Adipose tissue (tissue), 3 donors: Measurements from ENCODE around the gene PRRG3. TPM values are rescaled to one million over a fixed set of nuclear protein-coding genes. Genes with fewer than 3 reads are reported as not detected.

Experiments
- H3K27ac ChIP-seq: one replicate; pipeline ENCODE4 v1.5.1; 2013; ENCODE audit warnings: low read depth, low read length
- WGBS, 3 donors: extraction: QIAGEN DNeasy Blood & Tissue Kit; methylation state at CpG; one replicate each; pipeline ENCODE4 v1.1.7; 2013; 5-methylcytosine and 5-hydroxymethylcytosine counted together
- polyA plus RNA-seq, 3 donors: library from polyadenylated mRNA; stranded (reverse); fragments of 200-250 nt; gene quantifications; one replicate each; pipeline ENCODE4 v1.2.3, GENCODE V29; 2013
- donor health status: healthy with polysubstance abuse.
- donor health status: Bipolar disorder and iron deficiency.
- donor health status: healthy.

The PRRG3 gene
- polyA plus RNA-seq, 3 donors = 0.03 to 0.45 (median 0.07) TPM

DNA sequence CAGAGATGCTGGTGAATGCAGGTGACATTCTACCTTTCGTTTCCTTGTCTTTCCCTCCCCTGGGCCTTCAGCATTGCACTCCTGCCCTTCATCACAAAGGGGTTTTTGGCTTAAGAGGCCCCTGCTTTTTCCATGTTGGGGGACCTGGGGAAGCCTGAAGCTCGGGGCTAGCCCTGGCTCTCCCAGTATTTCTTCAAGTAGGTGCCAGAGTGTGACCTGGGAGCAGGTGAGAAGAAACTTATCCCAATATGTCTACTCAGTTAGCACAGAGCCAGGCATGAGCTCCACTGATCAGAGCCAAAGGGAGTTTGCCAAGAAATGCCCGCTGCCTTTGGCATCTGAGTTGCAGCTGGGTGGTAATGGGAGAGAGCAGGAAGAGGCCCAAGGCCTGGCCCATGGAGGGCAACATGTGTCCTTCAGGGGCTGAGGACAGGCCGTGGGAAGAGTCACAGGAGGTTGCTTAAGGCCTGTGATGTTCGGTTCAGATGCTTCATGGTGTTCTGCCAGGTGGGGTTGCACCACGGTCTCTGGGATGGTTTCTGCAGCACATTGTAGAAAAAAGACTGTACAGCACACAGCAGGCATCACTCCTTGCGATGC is 7.6 kb downstream of the PRRG3 start:
- no peak overlapping the region for H3K27ac ChIP-seq
- WGBS, 3 donors = 56 to 73% (median 57%) methylated on average over 7 of the region's 7 CpGs

DNA sequence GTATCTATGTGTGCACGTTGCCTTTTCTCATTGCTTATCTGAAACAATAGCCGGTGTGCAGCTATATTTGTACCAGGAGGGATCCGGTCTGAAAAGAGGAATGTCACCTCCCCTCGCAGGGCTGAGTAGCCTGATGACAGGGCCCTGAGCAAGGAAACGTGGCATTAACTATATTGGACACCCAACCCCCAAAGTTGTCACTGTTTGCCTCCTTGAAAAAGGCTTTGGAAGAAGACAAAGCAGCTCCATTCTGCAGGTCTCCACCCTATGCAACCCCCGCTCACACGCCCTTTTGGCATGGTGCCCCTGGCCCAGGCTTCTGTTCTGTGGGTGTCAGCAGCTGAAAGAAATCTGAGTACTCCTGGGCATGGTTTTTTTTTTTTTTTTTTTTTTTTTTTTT is 8.2 kb downstream of the PRRG3 start:
- H3K27ac ChIP-seq = no peak overlapping the region
- WGBS, 3 donors = 10 to 39% (median 31%) methylated on average over 6 to 7 of the region's 7 CpGs

DNA sequence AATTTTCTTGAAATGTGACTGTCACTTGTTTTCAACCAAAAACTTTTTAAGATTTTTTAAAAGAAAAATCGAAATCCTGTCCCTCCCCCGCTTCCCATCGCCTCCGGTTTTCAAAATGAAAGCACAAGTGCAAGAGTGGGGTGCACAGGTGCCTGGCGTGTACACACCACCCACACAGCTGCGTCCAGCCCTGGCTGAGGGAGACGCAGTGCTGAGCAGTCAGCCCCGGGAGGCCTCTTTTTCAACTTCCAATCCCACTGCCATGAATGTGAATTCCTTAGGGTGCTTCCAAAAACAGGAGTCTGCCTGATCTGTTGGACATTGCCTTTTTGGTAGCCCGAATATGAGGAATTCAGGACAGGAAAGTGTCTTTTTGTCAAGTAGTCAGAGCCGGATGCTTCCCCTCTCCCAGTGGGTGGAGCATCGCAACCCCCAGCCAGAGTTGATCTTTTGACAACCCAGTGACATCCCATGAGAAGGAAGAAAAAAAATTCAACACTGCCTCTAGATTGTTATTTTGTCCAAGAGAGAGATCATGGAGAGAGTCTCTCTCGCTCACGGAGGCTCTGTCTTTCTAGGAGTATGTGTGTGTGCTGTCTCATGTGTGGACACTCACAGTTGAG is 8.9 kb downstream of the PRRG3 start:
- 41 to 50% (median 48%) methylated on average over 10 to 13 of the region's 13 CpGs for WGBS, 3 donors
- no peak overlapping the region for H3K27ac ChIP-seq

DNA sequence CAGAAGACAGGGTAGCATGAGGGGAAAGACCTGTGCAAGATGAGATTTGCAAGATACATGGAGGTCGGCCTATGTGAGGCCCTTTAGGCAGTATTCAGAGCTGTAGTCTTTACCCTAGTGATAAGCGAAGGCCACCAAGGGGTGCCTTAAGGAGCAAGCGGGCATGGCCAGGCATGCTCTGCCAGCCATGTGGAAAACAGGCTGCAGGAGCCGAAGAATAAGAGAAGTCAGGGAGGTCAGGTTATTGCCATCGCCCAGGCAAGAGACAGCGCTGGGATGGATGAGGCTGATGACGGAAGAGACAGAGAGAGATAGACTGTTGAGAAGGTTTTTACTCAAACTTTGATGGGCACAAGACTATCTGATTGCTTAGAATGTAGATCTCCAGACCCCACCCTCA is 13.6 kb downstream of the PRRG3 start:
- no peak overlapping the region for H3K27ac ChIP-seq
- 82 to 89% (median 87%) methylated on average over 7 of the region's 7 CpGs for WGBS, 3 donors

DNA sequence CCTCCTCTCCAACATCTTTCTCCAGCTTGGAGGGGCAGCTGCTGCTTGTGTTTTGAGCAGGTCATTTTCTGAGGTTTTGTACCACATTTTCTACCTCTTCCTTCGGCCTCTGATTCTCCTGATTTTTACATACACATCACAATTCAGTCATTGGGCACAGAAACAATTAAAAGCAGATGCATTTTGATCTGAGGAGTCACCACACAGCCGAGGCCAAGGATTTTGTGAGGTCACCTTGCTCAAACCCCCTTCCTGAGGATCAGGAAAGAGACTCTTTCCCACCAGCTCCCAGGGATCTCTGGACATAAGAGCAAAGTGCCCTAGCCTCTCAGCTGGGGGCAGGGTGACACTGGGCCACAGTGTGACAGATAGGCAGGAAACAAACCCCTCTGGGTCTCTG is 15.2 kb downstream of the PRRG3 start:
- H3K27ac ChIP-seq = no peak overlapping the region
- WGBS, 3 donors = 51 to 72% (median 62%) methylated on average over 2 of the region's 2 CpGs

DNA sequence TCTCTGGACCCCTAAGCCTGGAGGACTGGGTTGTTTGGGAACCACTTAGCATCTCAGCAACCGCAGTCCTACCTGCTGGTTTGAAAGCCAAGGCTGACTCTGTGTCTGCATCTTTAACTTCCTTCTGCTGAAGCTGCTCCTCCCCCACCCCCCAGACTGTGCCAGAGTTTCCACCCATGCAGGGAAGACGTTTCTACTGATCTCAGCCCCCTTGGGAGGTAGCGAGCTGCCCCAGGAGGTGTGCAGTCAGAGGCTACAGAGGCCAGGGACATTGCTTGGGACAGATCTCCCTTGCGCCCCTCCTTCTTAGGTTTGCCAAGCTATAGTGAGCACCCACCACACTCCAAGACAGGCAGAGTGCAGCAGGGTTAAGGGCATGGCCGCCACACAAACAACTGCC is 15.9 kb downstream of the PRRG3 start:
- H3K27ac ChIP-seq = no peak overlapping the region
- WGBS, 3 donors = 37 to 57% (median 47%) methylated on average over 4 to 5 of the region's 5 CpGs

DNA sequence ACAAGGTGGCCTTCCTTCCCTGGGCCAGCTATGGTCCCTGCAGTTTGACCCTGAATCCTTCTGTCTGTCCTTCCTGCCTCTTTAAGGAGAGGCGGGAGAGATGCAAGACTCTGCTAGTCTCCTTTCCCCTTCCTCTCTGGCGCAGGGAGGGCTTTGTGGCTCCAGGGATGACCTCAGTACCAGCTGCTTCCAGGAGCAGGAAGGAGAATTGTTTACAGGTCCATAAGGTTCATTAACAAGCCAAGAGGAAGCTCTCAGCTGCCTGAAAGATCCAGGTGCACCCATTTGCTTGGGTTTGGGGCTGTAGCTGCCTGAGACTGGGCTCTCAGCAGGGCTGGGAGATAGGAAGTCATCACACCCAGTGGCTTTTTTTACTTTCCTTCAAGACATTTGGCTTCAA is 16.5 kb downstream of the PRRG3 start:
- H3K27ac ChIP-seq = no peak overlapping the region
- WGBS, 3 donors = 10 to 26% (median 20%) methylated on average over 1 to 2 of the region's 2 CpGs

DNA sequence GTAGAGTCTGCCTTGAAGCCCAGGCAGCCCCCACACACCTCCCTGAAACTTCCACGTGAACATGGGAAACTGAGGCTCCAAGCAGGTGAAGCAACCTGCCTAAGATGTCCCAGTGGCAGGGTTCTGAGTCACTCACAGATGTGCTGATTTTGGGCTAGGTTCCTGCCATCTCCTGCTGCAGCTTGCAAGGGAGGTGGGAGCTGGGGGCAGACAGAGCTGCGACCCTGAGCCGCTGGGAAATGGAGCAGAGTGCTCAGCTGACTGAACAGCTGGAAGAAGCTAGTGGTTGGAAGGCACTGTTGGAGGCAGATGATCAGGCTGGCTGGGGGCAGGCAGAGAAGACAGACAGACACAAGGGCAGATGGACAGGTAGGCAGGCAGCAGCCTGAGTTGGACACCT is 17.0 kb downstream of the PRRG3 start:
- 44 to 56% (median 46%) methylated on average over 3 of the region's 3 CpGs for WGBS, 3 donors
- H3K27ac ChIP-seq = no peak overlapping the region

DNA sequence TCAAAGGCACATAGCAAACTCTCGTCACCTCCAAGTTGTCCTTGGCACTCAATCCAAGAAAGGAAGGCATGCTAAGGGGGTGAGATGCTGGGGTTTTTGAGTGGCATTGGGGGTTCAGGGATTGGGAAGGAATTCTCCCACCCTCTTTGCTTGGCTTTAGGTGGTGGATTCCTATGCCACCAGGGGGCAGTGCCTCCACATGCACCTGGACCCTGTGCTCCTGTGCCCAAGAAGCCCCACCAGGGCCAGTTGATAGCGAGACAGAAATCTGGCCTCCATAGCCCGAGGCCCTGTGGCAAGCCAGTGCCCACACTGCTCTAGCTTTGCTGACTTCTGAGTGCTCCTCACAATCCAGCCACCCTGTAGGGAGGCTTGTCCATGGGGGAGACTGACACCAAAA is 18.6 kb downstream of the PRRG3 start:
- WGBS, 3 donors = 53 to 64% (median 63%) methylated on average over 3 of the region's 3 CpGs
- no peak overlapping the region for H3K27ac ChIP-seq

DNA sequence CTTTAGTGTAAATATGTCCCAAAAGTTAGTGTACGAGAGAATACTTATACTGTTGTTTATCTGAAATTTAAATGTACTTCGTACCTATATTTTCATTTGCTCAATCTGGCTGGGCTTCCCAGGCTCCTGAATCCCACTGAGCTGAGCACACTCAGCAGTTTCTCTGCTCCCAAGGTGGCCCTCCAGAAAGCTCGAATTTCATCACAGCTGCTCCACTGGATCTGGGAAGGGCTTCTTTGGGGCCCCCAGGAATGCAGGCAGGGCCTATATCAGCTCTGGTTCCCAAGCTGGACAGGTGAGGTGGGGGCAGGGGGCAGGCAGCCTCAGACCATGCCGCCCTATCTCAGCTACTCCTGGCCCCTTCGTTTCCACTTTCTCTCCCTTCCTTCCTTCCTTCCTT is 19.1 kb downstream of the PRRG3 start:
- WGBS, 3 donors = 58 to 75% (median 60%) methylated on average over 4 to 5 of the region's 5 CpGs

DNA sequence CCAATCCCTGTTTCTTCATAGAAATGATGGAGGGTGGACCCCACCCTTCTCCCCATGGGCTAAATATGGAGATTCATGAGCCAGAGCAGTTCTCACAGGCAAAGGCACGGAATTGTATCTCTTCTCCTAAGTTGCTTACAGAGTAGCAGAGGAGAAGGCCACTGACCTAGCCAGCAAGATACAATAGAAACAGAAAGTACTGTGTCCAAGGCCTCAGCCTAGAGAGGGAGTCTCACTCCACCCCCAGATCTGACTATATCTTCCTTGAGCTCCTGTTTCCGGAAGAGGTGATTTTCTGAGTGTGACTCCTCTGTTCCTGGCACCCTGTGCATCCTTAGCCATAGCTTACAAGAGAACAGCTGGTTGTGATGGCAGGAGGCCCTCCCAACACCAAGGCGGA is 20.5 kb downstream of the PRRG3 start, which contains the start of gene FATE1:
FATE1 (plus strand) TSS at position 284 of the 400 bp plus-strand sequence; CDS start at position 369, 85 bp downstream.
- 67 to 84% (median 71%) methylated on average over 3 of the region's 3 CpGs for WGBS, 3 donors

More for the DNA sequence above, 19.1 kb downstream of the PRRG3 start:
- no peak overlapping the region for H3K27ac ChIP-seq

DNA sequence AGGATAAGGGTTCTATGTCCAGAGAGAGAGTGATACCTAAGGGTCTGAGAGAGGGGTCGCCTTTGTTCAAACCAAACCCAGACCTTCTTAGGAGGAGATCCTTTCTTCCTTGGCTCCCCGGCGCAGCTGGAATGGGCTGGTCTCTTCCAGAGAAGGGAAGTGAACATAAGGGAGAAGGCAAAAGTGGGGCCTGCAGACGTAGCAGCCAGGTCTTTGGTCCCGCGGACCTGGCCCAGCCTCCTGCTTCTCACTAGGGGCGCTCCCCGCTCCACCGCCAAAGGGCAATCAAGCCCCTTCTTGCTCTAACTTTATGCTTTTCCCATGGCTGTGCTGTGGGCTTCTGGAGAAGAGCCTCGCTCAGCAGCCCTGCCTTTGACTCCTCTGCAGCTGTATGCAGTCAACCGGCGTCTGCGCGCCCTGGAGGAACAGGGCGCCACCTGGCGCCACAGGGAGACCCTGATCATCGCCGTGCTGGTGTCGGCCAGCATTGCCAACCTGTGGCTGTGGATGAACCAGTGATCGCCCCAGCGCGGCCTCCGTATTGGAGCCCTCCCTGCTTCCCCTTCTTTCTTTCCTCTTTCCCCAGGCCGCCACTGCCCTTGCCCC is 27.1 kb downstream of the PRRG3 start:
- H3K27ac ChIP-seq = no peak overlapping the region
- WGBS, 3 donors = 19 to 71% (median 65%) methylated on average over 17 to 24 of the region's 24 CpGs

More for the DNA sequence above, 20.5 kb downstream of the PRRG3 start, which contains the start of gene FATE1:
- H3K27ac ChIP-seq = no peak within 1 kb of the TSS

DNA sequence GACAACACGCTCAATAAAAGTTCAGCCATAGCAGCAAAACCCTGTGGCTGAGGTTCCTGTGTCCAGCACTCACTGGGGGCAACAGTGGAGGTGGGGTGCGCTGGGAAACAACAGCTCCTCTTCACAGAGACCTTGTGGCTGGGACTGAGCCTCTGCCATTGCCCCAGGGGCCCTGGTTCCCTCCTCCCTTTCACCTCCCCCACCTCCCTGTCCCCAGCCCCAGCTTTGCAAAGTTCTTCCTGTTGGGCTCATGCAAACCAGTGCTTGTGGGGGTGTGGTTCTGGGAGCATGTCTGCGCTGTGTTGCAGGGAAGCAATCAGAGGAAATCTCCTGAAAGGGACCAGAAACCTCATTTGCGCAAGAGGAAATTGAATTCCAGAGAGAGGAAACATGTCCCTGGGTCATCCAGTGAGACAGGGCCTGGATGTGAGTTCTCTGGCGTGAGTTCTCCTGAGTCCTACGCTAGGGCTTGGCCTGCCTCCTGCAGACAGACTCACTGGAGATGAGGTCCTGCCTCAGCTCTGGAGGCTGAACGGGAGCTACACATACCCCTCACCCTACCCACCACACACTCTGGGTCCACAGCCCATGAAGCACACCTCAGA is 28.0 kb downstream of the PRRG3 start:
- WGBS, 3 donors = 58 to 79% (median 65%) methylated on average over 6 to 7 of the region's 7 CpGs
- H3K27ac ChIP-seq = no peak overlapping the region

DNA sequence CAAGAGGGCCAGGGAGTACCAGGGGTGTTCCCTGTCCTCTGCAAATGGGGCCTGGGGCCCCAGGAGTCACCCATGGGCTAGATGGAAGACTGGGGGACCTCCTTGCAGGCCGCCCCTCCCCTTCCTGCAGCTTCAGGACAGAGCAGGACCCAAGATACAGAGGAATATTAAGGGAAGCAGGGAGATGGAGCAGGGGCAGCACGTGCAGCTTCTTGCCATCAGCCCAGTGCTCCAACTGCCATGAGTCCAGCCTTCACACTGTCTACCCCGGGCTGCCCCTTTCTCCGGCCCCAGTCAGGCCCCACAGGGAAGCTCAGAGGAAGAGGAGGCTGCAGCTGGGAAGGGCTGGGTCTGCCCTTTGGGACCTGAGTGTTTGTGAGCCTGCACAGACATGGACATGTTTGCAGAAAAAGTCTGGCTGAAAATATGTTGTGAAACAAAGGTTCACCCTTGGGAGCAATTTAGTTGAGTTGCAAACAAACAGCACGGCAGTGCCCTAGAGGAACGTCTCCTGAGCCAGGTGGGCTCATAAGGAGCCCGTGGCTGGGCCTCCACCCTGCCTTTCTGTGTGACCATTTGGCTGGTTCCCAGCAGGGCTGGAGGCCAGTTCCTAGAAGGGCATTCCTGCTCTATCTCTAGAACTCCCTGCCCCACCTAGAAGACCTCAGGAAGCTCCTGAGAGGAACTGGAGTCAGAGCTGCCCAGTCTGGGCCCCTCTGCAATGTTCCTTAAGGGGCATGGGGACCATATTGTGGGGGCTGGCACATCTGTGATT is 29.5 kb downstream of the PRRG3 start:
- H3K27ac ChIP-seq = no peak overlapping the region
- WGBS, 3 donors = 46 to 61% (median 57%) methylated on average over 5 to 7 of the region's 7 CpGs

DNA sequence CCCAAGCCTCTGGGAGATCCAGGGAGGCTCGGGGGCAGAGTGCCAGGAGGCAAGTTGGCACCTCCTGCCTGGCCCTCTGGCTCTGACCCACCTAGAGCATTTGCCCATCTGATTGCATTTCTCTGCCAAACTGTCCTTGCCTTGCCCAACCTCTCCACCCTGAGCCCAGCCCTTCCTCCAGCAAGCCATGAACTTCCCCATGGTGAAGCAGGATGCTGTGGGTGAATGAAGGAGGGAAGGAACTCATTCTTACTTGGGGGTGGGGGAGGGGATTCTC is 30.0 kb downstream of the PRRG3 start:
- H3K27ac ChIP-seq = no peak overlapping the region
- 20 to 38% methylated on average over 1 of the region's 1 CpG; no CpG with 5 or more reads in 1 of the 3 donors for WGBS, 3 donors

DNA sequence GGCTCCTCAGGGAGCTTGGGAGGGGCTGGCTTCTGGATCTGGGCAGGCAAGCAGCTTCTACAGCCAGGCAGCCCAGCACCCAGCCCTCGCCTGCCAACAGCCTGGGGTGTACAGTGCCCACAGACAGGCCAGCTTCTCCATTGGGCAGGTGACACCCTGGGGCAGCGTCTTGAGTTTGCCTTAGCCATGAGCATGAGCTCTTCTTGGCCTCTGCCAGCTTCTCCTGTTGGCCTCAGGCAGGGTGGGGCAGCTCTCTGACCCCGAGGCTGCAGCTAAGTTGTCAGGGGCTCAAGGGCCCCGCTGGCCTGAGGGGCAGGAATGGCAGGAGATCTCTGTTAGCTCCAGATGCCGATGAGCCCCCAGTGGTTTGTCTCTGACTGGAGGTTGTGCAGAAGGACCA is 31.5 kb downstream of the PRRG3 start:
- WGBS, 3 donors = 75 to 92% (median 80%) methylated on average over 3 to 5 of the region's 5 CpGs
- H3K27ac ChIP-seq = no peak overlapping the region

DNA sequence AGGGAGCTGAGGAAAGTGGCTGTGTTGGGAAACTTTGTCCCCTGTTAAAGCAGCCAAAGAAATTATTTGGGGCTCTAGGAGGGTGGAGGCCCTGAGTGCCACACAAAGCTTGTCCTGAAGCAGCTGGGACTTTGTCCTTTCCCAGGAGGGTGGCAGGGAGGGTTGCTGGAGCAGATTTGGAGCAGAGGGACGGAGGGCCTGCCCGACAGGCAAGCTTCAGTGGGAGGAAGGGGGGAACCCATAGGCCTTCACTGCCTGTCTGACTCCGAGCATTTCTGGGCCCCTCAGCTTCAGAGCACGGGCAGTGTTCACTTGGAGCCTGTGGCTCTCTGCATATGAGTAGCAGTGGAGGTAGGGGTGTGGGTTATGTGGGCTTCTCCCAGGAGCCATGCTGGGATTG is 32.1 kb downstream of the PRRG3 start:
- 80 to 96% (median 85%) methylated on average over 4 of the region's 4 CpGs for whole genome bisulfite sequencing, 3 donors
- H3K27ac ChIP-seq = no peak overlapping the region

DNA sequence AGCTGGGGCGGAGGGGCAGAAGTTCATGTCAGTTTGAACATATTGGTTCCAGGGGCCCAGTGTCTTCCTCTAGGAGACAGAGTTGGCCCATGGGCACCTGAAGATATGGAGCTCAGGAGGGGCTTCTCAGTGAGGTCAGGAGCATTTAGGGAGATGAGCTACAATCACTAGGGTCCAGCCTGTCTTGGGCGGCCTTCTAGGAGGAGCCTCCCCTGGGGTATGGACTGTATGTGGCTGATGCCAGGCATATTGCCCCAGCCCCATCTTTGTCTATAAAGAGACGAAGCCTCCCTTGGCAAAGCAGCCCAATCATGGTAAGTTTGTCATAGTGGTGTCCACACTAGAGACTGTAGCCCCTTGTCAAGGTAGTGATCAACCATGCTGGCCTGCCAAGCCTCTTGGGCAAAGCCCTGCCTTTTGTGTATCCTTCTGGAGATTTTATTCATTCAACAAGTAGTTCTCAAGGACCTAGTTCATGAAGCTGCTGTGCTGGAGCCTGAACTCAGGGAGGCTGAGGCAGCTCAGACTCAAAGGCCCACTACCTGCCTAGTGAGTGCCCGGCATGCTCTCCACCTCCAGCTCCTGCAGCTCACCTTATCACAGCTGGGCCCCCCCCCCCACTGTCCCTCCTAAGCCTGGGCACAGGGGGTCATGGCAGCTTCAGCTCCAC is 33.9 kb downstream of the PRRG3 start:
- H3K27ac ChIP-seq = no peak overlapping the region
- 79 to 93% (median 91%) methylated on average over 3 to 4 of the region's 4 CpGs for WGBS, 3 donors
